ENCODE measurements around the gene PLEKHA7. TPM values are rescaled to one million over a fixed set of nuclear protein-coding genes. Genes with fewer than 3 reads are reported as not detected.

The PLEKHA7 gene
- total and polyA plus RNA-seq, 2 of the 8 experiments (the other 6 are each of a cell fraction or from before 2014, with no cell fraction given), result 11.4 to 25.6 TPM

- H3K4me3 ChIP-seq (ENCODE audit: extremely low read depth in 1 of 4, insufficient read depth in 2 of 4, low read depth in 3 of 4, low read length in 4 of 4), result no peak overlapping the region
- H2BK120ac ChIP-seq (replicated peaks; ENCODE audit: low read depth, low read length), result no peak overlapping the region
- ChIA-PET CTCF (ENCODE audit: partially characterized antibody) (interaction anchor here (4.7 kb wide), 1 partner anchor 12 kb away, joined by 34 read pairs; the partner anchor contains the start of gene PLEKHA7), POLR2A (ENCODE audit: partially characterized antibody) (interaction anchor here (2.0 kb wide), 1 partner anchor 10 kb away, joined by 9 read pairs; no protein-coding TSS in a partner anchor)
- H4K8ac ChIP-seq (ENCODE audit: extremely low read depth, insufficient read depth, low read length), result no peak overlapping the region
- no peak overlapping the region for H2AK5ac ChIP-seq (ENCODE audit: low read depth, low read length)
- no peak overlapping the region for H4K5ac ChIP-seq (ENCODE audit: insufficient read length, low read depth, low read length)
- no peak overlapping the region for H3K23ac ChIP-seq (ENCODE audit: insufficient read length)
- no peaks in the 10 kb centered on the region for H3K23me2 ChIP-seq (ENCODE audit: low read depth, low read length)
- peaks cover 6 to 16% of the 10 kb centered on the region in 2 experiments for H4K20me1 ChIP-seq (replicated peaks in 1 of 2; ENCODE audit: control insufficient read depth in 1 of 2, insufficient read depth in 2 of 2, low read length in 2 of 2)
- H3K14ac ChIP-seq (ENCODE audit: insufficient read length), result no peak overlapping the region
- no peak overlapping the region for H3K4ac ChIP-seq (replicated peaks; ENCODE audit: insufficient read length, low read depth, low read length)
- H3K18ac ChIP-seq (ENCODE audit: extremely low read depth, low read length), result no peak overlapping the region
- no peak overlapping the region for H2BK12ac ChIP-seq (ENCODE audit: low read depth, low read length)
- FAIRE-seq (no peak), DNase-seq (ENCODE audit: low read depth in 1 of 2, low spot score in 2 of 2) (no peak)
- no peaks in the 10 kb centered on the region for H3K27me3 ChIP-seq (replicated peaks in 1 of 4; ENCODE audit: control insufficient read depth in 3 of 4, extremely low read depth in 1 of 4, insufficient read depth in 3 of 4, low read length in 3 of 4)
- H3K79me1 ChIP-seq (ENCODE audit: low read depth, low read length), result peaks cover 3% of the 10 kb centered on the region; the same call in 1 of the 2 replicates
- no peak overlapping the region for H2BK20ac ChIP-seq (ENCODE audit: low read length)
- no peak overlapping the region for H3K27ac ChIP-seq (ENCODE audit: low read depth, low read length)
- H3K4me2 ChIP-seq (ENCODE audit: insufficient read depth in 1 of 2, low read depth in 2 of 2, low read length in 2 of 2), result no peak overlapping the region
- WGBS, 2 experiments (ENCODE audit: extremely low coverage in 1 of 2, insufficient coverage in 1 of 2, insufficient read length in 1 of 2, insufficient replicate concordance in 2 of 2, low coverage in 1 of 2, low lambda C conversion rate in 2 of 2, missing lambda C conversion rate in 1 of 2), result 92% methylated on average over 4 of the region's 4 CpGs; no CpG with 5 or more reads in 1 of the 2 experiments
- H4K91ac ChIP-seq (replicated peaks; ENCODE audit: insufficient read length, low read length), result no peak overlapping the region
- H2AFZ ChIP-seq (ENCODE audit: low read length), result no peak overlapping the region
- H2BK15ac ChIP-seq (ENCODE audit: low read length), result no peak overlapping the region
- H3K36me3 ChIP-seq (ENCODE audit: control insufficient read depth in 2 of 4, insufficient read depth in 4 of 4, low read length in 3 of 4), result peaks cover 0 to 3% (median 0%) of the 10 kb centered on the region in 4 experiments; a peak in 1 of 8 replicates
- H3K4me1 ChIP-seq (replicated peaks in 1 of 4; ENCODE audit: control insufficient read depth in 3 of 4, insufficient read depth in 4 of 4, low read length in 3 of 4), result no peaks in the 10 kb centered on the region; a peak in 1 of 7 replicates
- H3K9ac ChIP-seq (replicated peaks in 1 of 4; ENCODE audit: extremely low read depth in 1 of 4, low read depth in 3 of 4, low read length in 3 of 4), result no peak overlapping the region
- no peaks in the 10 kb centered on the region for H3K9me3 ChIP-seq (ENCODE audit: insufficient read depth in 2 of 2, low read depth in 1 of 2, low read length in 1 of 2)
- no peak overlapping the region for H3K56ac ChIP-seq (replicated peaks; ENCODE audit: insufficient read length, low read depth, low read length)
- H3K79me2 ChIP-seq (ENCODE audit: control insufficient read depth in 1 of 2, insufficient read depth in 2 of 2, low read length in 2 of 2), result peaks cover 3 to 34% of the 10 kb centered on the region in 2 experiments; a peak in 3 of 4 replicates
- H2BK5ac ChIP-seq (ENCODE audit: low read depth, low read length), result no peak overlapping the region
- no peak for TF ChIP-seq NANOG (IDR thresholded peaks at IDR 0.05; ENCODE audit: insufficient read depth, low read depth, low read length, poor library complexity, severe bottlenecking)
- TF ChIP-seq SAP30 (IDR thresholded peaks at IDR 0.05; ENCODE audit: insufficient read depth, insufficient replicate concordance, low read length), result no peak
- TF ChIP-seq SIX5 (IDR thresholded peaks at IDR 0.05; ENCODE audit: low read depth, low read length), result no peak
- no peak for TF ChIP-seq CREB1 (IDR thresholded peaks at IDR 0.05)
- TF ChIP-seq CHD2 (IDR thresholded peaks at IDR 0.05; ENCODE audit: low read length), result no peak
- TF ChIP-seq SUZ12 (IDR thresholded peaks at IDR 0.05; ENCODE audit: low read length), result no peak
- no peak for TF ChIP-seq TAF1 (IDR thresholded peaks at IDR 0.05; ENCODE audit: low read depth, low read length)
- no peak for TF ChIP-seq YY1 (IDR thresholded peaks at IDR 0.05; ENCODE audit: low read depth, low read length)
- no peak for TF ChIP-seq CBX8 (IDR thresholded peaks at IDR 0.05; ENCODE audit: borderline replicate concordance, low read depth, low read length)
- TF ChIP-seq TEAD4 (IDR thresholded peaks at IDR 0.05; ENCODE audit: low read depth, low read length), result no peak
- no peak for TF ChIP-seq EP300 (IDR thresholded peaks at IDR 0.05; ENCODE audit: borderline replicate concordance in 1 of 2, low read depth in 2 of 2, low read length in 2 of 2)
- no peak for TF ChIP-seq POLR2A (IDR thresholded peaks at IDR 0.05; ENCODE audit: control extremely low read depth in 1 of 2, low read depth in 2 of 2, low read length in 2 of 2)
- no peak for TF ChIP-seq ATF2 (IDR thresholded peaks at IDR 0.05; ENCODE audit: low read length)
These were observed 11.7 kb downstream of the PLEKHA7 start for GRCh38 chr11:17002543-17002942.
